Measurements from ENCODE around the gene PRSS56. TPM values are rescaled to one million over a fixed set of nuclear protein-coding genes. Genes with fewer than 3 reads are reported as not detected.

PRSS56 gene
- total RNA-seq, 2 donors from 2014 or later = not detected

- no peaks in the 10 kb centered on the region for H3K9me3 Mint-ChIP-seq
- H3K36me3 Mint-ChIP-seq = no peaks in the 10 kb centered on the region
- no peak for DNase-seq (ENCODE audit: low spot score in 2 of 2)
- no peak overlapping the region for H3K27ac Mint-ChIP-seq
- no peak for ATAC-seq
These were observed 7.6 kb upstream of the PRSS56 start for GRCh38 chr2:232512602-232513001.

GRCh38 chr2:232513353-232513752 lies 6.8 kb upstream of the PRSS56 start:
- H3K9me3 Mint-ChIP-seq = no peaks in the 10 kb centered on the region
- no peaks in the 10 kb centered on the region for H3K36me3 Mint-ChIP-seq
- ATAC-seq (no peak), DNase-seq (ENCODE audit: low spot score in 2 of 2) (no peak)
- no peak overlapping the region for H3K27ac Mint-ChIP-seq

GRCh38 chr2:232515639-232516038 lies 4.5 kb upstream of the PRSS56 start:
- ATAC-seq = no peak
- Mint-ChIP-seq H3K27ac (no peak overlapping the region), H3K36me3 (no peaks in the 10 kb centered on the region), H3K9me3 (no peaks in the 10 kb centered on the region)
- no peak for DNase-seq (ENCODE audit: low spot score in 2 of 2)

GRCh38 chr2:232516551-232516950 lies 3.6 kb upstream of the PRSS56 start:
- H3K9me3 Mint-ChIP-seq = no peaks in the 10 kb centered on the region
- no peak for ATAC-seq
- no peak for DNase-seq (ENCODE audit: low spot score in 2 of 2)
- H3K36me3 Mint-ChIP-seq = no peaks in the 10 kb centered on the region
- peak overlapping the region in 1 of 2 donors; percentile 37 for H3K27ac Mint-ChIP-seq

- Mint-ChIP-seq H3K27ac (no peak overlapping the region), H3K36me3 (no peaks in the 10 kb centered on the region), H3K9me3 (no peaks in the 10 kb centered on the region)
- DNase-seq (ENCODE audit: low spot score in 2 of 2) (no peak), ATAC-seq (no peak)
These were observed 1.3 kb upstream of the PRSS56 start for GRCh38 chr2:232518844-232519243.

- Mint-ChIP-seq H3K9me3 (no peaks in the 10 kb centered on the region), H3K27ac (no peak overlapping the region), H3K36me3 (no peaks in the 10 kb centered on the region)
- ATAC-seq (no peak), DNase-seq (ENCODE audit: low spot score in 2 of 2) (no peak)
These were observed 301 bp downstream of the PRSS56 start for GRCh38 chr2:232520489-232520888.

GRCh38 chr2:232521098-232521497 lies 910 bp downstream of the PRSS56 start:
- ATAC-seq = no peak
- no peaks in the 10 kb centered on the region for H3K36me3 Mint-ChIP-seq
- no peak for DNase-seq (ENCODE audit: low spot score in 2 of 2)
- H3K9me3 Mint-ChIP-seq = no peaks in the 10 kb centered on the region
- no peak overlapping the region for H3K27ac Mint-ChIP-seq

GRCh38 chr2:232521959-232522622 lies 1.9 kb downstream of the PRSS56 start:
- DNase-seq (ENCODE audit: low spot score in 2 of 2) (peak in 1 of 2 donors; percentile 84), ATAC-seq (peak; percentile 72 to 79)
- Mint-ChIP-seq H3K27ac (no peak overlapping the region), H3K9me3 (no peaks in the 10 kb centered on the region), H3K36me3 (no peaks in the 10 kb centered on the region)

- Mint-ChIP-seq H3K36me3 (no peaks in the 10 kb centered on the region), H3K27ac (no peak overlapping the region), H3K9me3 (no peaks in the 10 kb centered on the region)
- DNase-seq (ENCODE audit: low spot score in 2 of 2) (no peak), ATAC-seq (no peak)
These were observed 2.6 kb downstream of the PRSS56 start for GRCh38 chr2:232522623-232523401.

GRCh38 chr2:232523402-232523681 lies 3.2 kb downstream of the PRSS56 start:
- H3K9me3 Mint-ChIP-seq = no peaks in the 10 kb centered on the region
- no peak for ATAC-seq
- H3K27ac Mint-ChIP-seq = no peak overlapping the region
- no peak for DNase-seq (ENCODE audit: low spot score in 2 of 2)
- no peaks in the 10 kb centered on the region for H3K36me3 Mint-ChIP-seq

GRCh38 chr2:232523682-232524597 lies 3.8 kb downstream of the PRSS56 start:
- H3K36me3 Mint-ChIP-seq = no peaks in the 10 kb centered on the region
- DNase-seq (ENCODE audit: low spot score in 2 of 2) = peak in 1 of 2 donors; percentile 50
- no peaks in the 10 kb centered on the region for H3K9me3 Mint-ChIP-seq
- peak; percentile 32 to 65 for ATAC-seq
- no peak overlapping the region for H3K27ac Mint-ChIP-seq

GRCh38 chr2:232524771-232525170 lies 4.6 kb downstream of the PRSS56 start:
- DNase-seq (ENCODE audit: low spot score in 2 of 2) = no peak
- H3K9me3 Mint-ChIP-seq = no peaks in the 10 kb centered on the region
- no peak for ATAC-seq
- H3K27ac Mint-ChIP-seq = no peak overlapping the region
- no peaks in the 10 kb centered on the region for H3K36me3 Mint-ChIP-seq

GRCh38 chr2:232525199-232525598 lies 5.0 kb downstream of the PRSS56 start:
- Mint-ChIP-seq H3K9me3 (no peaks in the 10 kb centered on the region), H3K36me3 (no peaks in the 10 kb centered on the region), H3K27ac (no peak overlapping the region)
- ATAC-seq (no peak), DNase-seq (ENCODE audit: low spot score in 2 of 2) (no peak)

- ATAC-seq = no peak
These were observed 5.7 kb downstream of the PRSS56 start, which contains the start of gene CHRND for GRCh38 chr2:232525791-232526371. Gene CHRND, plus strand, starts transcription at chr2:232526160. Its CDS starts 56 bp downstream, at chr2:232526216.

GRCh38 chr2:232526372-232526941 lies 6.3 kb downstream of the PRSS56 start:
- no peaks in the 10 kb centered on the region for H3K36me3 Mint-ChIP-seq
- no peak overlapping the region for H3K27ac Mint-ChIP-seq
- H3K9me3 Mint-ChIP-seq = no peaks in the 10 kb centered on the region
- ATAC-seq (no peak), DNase-seq (ENCODE audit: low spot score in 2 of 2) (no peak)

More at GRCh38 chr2:232525791-232526371, 5.7 kb downstream of the PRSS56 start, which contains the start of gene CHRND:
- H3K27ac Mint-ChIP-seq = no peak within 1 kb of the TSS
- no peaks in the 10 kb centered on the region for H3K36me3 Mint-ChIP-seq
- no peaks in the 10 kb centered on the region for H3K9me3 Mint-ChIP-seq
- DNase-seq (ENCODE audit: low spot score in 2 of 2) = no peak

- no peak for ATAC-seq
- no peak for DNase-seq (ENCODE audit: low spot score in 2 of 2)
- Mint-ChIP-seq H3K36me3 (no peaks in the 10 kb centered on the region), H3K27ac (no peak overlapping the region), H3K9me3 (no peaks in the 10 kb centered on the region)
These were observed 7.8 kb downstream of the PRSS56 start for GRCh38 chr2:232527905-232528470.
